ENCODE results near the gene GUCA2B. TPM values are rescaled to one million over a fixed set of nuclear protein-coding genes. Genes with fewer than 3 reads are reported as not detected.

GUCA2B gene
- polyA plus RNA-seq, 3 donors: 1.1 to 1.5 TPM; not detected in 1

- no peak overlapping the region for H3K27ac ChIP-seq (ENCODE audit: low read depth, low read length)
- WGBS, 3 donors: 90 to 95% (median 95%) methylated on average over 3 of the region's 3 CpGs
These were observed 13.8 kb upstream of the GUCA2B start for GRCh38 chr1:42139444-42139843.

- H3K27ac ChIP-seq (ENCODE audit: low read depth, low read length): no peak overlapping the region
- 88 to 98% (median 92%) methylated on average over 2 of the region's 2 CpGs for WGBS, 3 donors
These were observed 13.0 kb upstream of the GUCA2B start for GRCh38 chr1:42140191-42140590.

- WGBS, 3 donors: 70 to 83% (median 71%) methylated on average over 5 of the region's 5 CpGs
- H3K27ac ChIP-seq (ENCODE audit: low read depth, low read length): no peak overlapping the region
These were observed 11.2 kb upstream of the GUCA2B start for GRCh38 chr1:42141978-42142377.

GRCh38 chr1:42142894-42143675 lies 10.1 kb upstream of the GUCA2B start:
- H3K27ac ChIP-seq (ENCODE audit: low read depth, low read length): no peak overlapping the region
- WGBS, 3 donors: 41 to 44% (median 43%) methylated on average over 4 of the region's 4 CpGs

- WGBS, 3 donors: 52 to 56% (median 53%) methylated on average over 13 of the region's 13 CpGs
- no peak overlapping the region for H3K27ac ChIP-seq (ENCODE audit: low read depth, low read length)
These were observed 9.1 kb upstream of the GUCA2B start for GRCh38 chr1:42143896-42144710.

GRCh38 chr1:42144711-42145388 lies 8.4 kb upstream of the GUCA2B start:
- 74 to 79% (median 78%) methylated on average over 12 of the region's 12 CpGs for WGBS, 3 donors
- no peak overlapping the region for H3K27ac ChIP-seq (ENCODE audit: low read depth, low read length)

GRCh38 chr1:42145389-42145716 lies 7.9 kb upstream of the GUCA2B start:
- WGBS, 3 donors: 44 to 72% (median 52%) methylated on average over 8 of the region's 8 CpGs
- no peak overlapping the region for H3K27ac ChIP-seq (ENCODE audit: low read depth, low read length)

GRCh38 chr1:42145764-42146625 lies 7.2 kb upstream of the GUCA2B start:
- WGBS, 3 donors: 46 to 55% (median 51%) methylated on average over 35 to 41 of the region's 41 CpGs
- no peak overlapping the region for H3K27ac ChIP-seq (ENCODE audit: low read depth, low read length)

- no peak overlapping the region for H3K27ac ChIP-seq (ENCODE audit: low read depth, low read length)
- WGBS, 3 donors: 10 to 20% (median 15%) methylated on average over 18 to 19 of the region's 19 CpGs
These were observed 6.4 kb upstream of the GUCA2B start for GRCh38 chr1:42146626-42147320.

- WGBS, 3 donors: 61 to 83% (median 74%) methylated on average over 1 of the region's 1 CpG
- no peak overlapping the region for H3K27ac ChIP-seq (ENCODE audit: low read depth, low read length)
These were observed 5.0 kb upstream of the GUCA2B start for GRCh38 chr1:42148166-42148565.

- H3K27ac ChIP-seq (ENCODE audit: low read depth, low read length): no peak overlapping the region
- WGBS, 3 donors: 72 to 88% (median 73%) methylated on average over 5 of the region's 5 CpGs
These were observed 2.6 kb upstream of the GUCA2B start for GRCh38 chr1:42150651-42151050.

GRCh38 chr1:42152119-42152518 lies 1.1 kb upstream of the GUCA2B start:
- no peak overlapping the region for H3K27ac ChIP-seq (ENCODE audit: low read depth, low read length)
- WGBS, 3 donors: 27 to 72% (median 70%) methylated on average over 3 of the region's 3 CpGs

- H3K27ac ChIP-seq (ENCODE audit: low read depth, low read length): no peak overlapping the region
- WGBS, 3 donors: 72 to 81% (median 78%) methylated on average over 6 of the region's 6 CpGs
These were observed 414 bp downstream of the GUCA2B start for GRCh38 chr1:42153624-42154023.

GRCh38 chr1:42154685-42155084 lies 1.5 kb downstream of the GUCA2B start:
- 88 to 96% (median 89%) methylated on average over 13 of the region's 13 CpGs for WGBS, 3 donors
- no peak overlapping the region for H3K27ac ChIP-seq (ENCODE audit: low read depth, low read length)

- H3K27ac ChIP-seq (ENCODE audit: low read depth, low read length): no peak overlapping the region
- 89 to 90% (median 90%) methylated on average over 12 of the region's 12 CpGs for WGBS, 3 donors
These were observed 2.2 kb downstream of the GUCA2B start for GRCh38 chr1:42155362-42155761.

GRCh38 chr1:42157667-42158066 lies 4.5 kb downstream of the GUCA2B start:
- H3K27ac ChIP-seq (ENCODE audit: low read depth, low read length): no peak overlapping the region
- WGBS, 3 donors: 47 to 70% (median 60%) methylated on average over 7 of the region's 7 CpGs

GRCh38 chr1:42158189-42158588 lies 5.0 kb downstream of the GUCA2B start:
- WGBS, 3 donors: 55 to 79% (median 71%) methylated on average over 2 of the region's 2 CpGs

GRCh38 chr1:42162181-42162580 lies 9.0 kb downstream of the GUCA2B start:
- no peak overlapping the region for H3K27ac ChIP-seq (ENCODE audit: low read depth, low read length)
- WGBS, 3 donors: 72 to 88% (median 81%) methylated on average over 5 of the region's 5 CpGs

More at GRCh38 chr1:42158189-42158588, 5.0 kb downstream of the GUCA2B start:
- H3K27ac ChIP-seq (ENCODE audit: low read depth, low read length): no peak overlapping the region

Data from adipose tissue (tissue), 3 donors.